Fibroblast of mammary gland (primary cell): Measurements from ENCODE around the gene IDUA.

Source experiments
- DNase-seq: peaks from one replicate; pipeline ENCODE4 v3.0.0-alpha.2; 2010; ENCODE audit warnings: low read depth
- H3K4me3 ChIP-seq: 2 replicates; pipeline ENCODE4 v1.5.1; 2011; ENCODE audit warnings: low read depth, mild to moderate bottlenecking, low read length, moderate library complexity; ENCODE audit not compliant: control insufficient read depth
- CTCF ChIP-seq: conservative IDR thresholded peaks from 2 replicates; pipeline ENCODE4 v1.5.1; 2011; ENCODE audit warnings: low read depth, low read length, inconsistent platforms; ENCODE audit not compliant: control insufficient read depth, insufficient read depth

The IDUA gene

GRCh38 chr4:957231-957580 lies 29.6 kb upstream of the IDUA start:
- no peak overlapping the region for H3K4me3 ChIP-seq
- no peak for DNase-seq
- no peak for TF ChIP-seq CTCF

DNA sequence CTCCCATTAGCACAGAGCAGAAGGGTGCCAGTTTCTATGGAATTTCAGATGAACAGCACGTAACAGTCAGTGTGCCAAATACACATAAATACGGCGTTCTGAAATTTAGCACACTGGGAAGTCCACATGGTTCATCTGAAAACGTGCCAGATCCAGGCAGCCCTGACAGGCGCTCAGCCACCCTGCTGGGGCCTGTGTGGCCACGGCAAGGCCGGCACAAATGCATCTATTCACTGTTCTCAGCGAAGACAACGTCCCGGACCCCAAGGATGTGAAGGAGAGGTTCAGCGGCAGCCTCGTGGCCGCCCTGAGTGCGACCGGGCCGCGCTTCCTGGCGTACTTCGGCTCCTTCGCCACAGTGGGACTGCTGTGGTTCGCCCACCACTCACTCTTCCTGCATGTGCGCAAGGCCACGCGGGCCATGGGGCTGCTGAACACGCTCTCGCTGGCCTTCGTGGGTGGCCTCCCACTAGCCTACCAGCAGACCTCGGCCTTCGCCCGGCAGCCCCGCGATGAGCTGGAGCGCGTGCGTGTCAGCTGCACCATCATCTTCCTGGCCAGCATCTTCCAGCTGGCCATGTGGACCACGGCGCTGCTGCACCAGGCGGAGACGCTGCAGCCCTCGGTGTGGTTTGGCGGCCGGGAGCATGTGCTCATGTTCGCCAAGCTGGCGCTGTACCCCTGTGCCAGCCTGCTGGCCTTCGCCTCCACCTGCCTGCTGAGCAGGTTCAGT lies 29.1 kb upstream of the IDUA start:
- H3K4me3 ChIP-seq: no peak overlapping the region
- DNase-seq: no peak

DNA sequence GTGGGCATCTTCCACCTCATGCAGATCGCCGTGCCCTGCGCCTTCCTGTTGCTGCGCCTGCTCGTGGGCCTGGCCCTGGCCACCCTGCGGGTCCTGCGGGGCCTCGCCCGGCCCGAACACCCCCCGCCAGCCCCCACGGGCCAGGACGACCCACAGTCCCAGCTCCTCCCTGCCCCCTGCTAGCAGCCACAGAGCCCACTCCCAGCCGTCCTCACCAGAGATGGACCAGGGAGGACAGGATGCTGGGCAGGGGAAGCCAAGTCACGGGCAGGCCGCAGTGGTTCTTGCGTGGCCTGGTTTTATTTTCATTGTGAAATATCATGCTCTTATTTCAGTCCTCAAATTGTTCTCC lies 28.6 kb upstream of the IDUA start:
- no peak for TF ChIP-seq CTCF
- H3K4me3 ChIP-seq: no peak overlapping the region
- no peak for DNase-seq

More for the DNA sequence above, 29.1 kb upstream of the IDUA start:
- TF ChIP-seq CTCF: no peak

DNA sequence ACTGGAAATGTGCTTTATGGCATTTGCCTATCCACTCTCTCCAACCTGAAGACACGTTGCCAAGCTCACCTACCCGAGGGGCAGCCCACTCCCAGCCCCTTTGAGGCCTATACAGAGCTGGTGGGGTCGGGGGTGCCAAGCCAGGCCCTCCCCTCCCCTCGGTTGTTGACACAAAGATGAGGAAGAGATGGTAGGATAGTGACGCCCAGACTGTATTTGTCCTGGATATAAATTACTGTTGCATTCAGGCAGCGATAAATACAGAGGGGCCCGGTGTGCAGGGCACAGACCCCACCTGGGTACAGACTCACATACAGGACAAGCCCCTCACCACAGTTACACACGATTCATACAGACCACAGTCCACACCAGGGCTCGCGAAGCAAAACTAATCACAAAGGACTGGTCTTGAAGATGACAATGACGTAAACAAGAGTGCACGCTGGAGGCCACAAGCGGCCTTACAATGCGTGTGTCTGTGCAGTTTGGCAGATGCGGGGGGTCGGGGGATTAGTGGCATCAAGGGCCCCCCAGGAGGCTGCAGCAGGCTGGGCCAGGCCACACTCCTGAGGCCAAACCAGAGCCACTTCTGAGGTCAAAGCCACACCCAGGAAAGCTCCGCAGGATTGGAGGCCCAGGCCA lies 28.0 kb upstream of the IDUA start:
- no peak overlapping the region for H3K4me3 ChIP-seq
- no peak for TF ChIP-seq CTCF
- DNase-seq: no peak

- DNase-seq: no peak
- H3K4me3 ChIP-seq: no peak overlapping the region
- no peak for TF ChIP-seq CTCF
These were observed 27.3 kb upstream of the IDUA start for GRCh38 chr4:959338-960139.

DNA sequence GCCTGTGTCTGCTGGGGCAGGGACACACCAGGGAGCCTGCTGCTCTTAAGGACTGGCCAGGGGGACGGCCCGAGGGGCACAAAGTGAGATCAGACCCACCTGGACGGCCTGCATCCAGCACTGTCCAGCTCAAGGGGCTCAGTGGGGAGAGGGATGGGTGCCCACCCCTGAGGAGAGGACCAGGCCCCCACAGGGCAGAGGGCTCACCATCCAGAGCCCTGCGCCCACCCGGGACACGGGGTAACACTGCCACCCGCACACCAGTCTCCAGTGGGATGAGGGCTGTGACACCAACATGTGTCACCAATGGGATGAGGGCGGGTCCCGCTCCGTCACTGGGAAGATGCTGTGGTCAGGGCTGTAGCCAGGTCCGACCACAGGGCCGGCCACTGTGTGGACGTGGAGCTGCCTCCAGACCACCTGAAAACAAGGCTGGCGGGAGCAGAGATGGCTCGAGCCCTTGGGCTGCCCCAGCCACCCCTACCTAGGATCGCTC lies 26.7 kb upstream of the IDUA start:
- no peak overlapping the region for H3K4me3 ChIP-seq
- TF ChIP-seq CTCF: no peak

More for the DNA sequence above, 26.7 kb upstream of the IDUA start:
- no peak for DNase-seq
